Hepatocyte (in vitro differentiated cells): ENCODE data around the gene PTPRN2. TPM values are rescaled to one million over a fixed set of nuclear protein-coding genes. Genes with fewer than 3 reads are reported as not detected.

Experiments used
- DNase-seq: peaks from one replicate; pipeline ENCODE4 v3.0.0-alpha.2; 2016; ENCODE audit warnings: low spot score
- H2AFZ ChIP-seq: fragments of 200-600 bp; sonication (generic); 2 replicates; pipeline ENCODE4 v1.6.0; 2016; ENCODE audit warnings: antibody characterized with exemption, mild to moderate bottlenecking
- H3K27ac ChIP-seq: fragments of 200-600 bp; sonication (generic); 2 replicates; pipeline ENCODE4 v1.5.1; 2016; ENCODE audit warnings: mild to moderate bottlenecking
- H3K27me3 ChIP-seq: fragments of 200-600 bp; sonication (generic); 2 replicates; pipeline ENCODE4 v1.6.1; 2016
- H3K36me3 ChIP-seq: fragments of 200-600 bp; sonication (generic); replicated peaks from 2 replicates; pipeline ENCODE4 v1.5.1; 2016; ENCODE audit warnings: low read depth; ENCODE audit not compliant: insufficient read depth
- H3K4me1 ChIP-seq: fragments of 200-600 bp; sonication (generic); 2 replicates; pipeline ENCODE4 v1.5.1; 2016; ENCODE audit warnings: mild to moderate bottlenecking, moderate library complexity; ENCODE audit not compliant: insufficient read depth
- H3K4me2 ChIP-seq: fragments of 200-600 bp; sonication (generic); 2 replicates; pipeline ENCODE4 v1.6.0; 2016
- H3K4me3 ChIP-seq: fragments of 200-600 bp; sonication (generic); 2 replicates; pipeline ENCODE4 v1.5.1; 2016; ENCODE audit warnings: mild to moderate bottlenecking
- H3K79me2 ChIP-seq: fragments of 200-600 bp; sonication (generic); 2 replicates; pipeline ENCODE4 v1.6.0; 2017; ENCODE audit warnings: mild to moderate bottlenecking
- H3K9me2 ChIP-seq: fragments of 200-600 bp; sonication (generic); replicated peaks from 2 replicates; pipeline ENCODE4 v1.6.0; 2017; ENCODE audit warnings: mild to moderate bottlenecking; ENCODE audit not compliant: insufficient read depth
- H3K9me3 ChIP-seq: fragments of 200-600 bp; sonication (generic); 2 replicates; pipeline ENCODE4 v1.5.1; 2016; ENCODE audit warnings: low read depth, mild to moderate bottlenecking
- H4K20me1 ChIP-seq: fragments of 200-600 bp; sonication (generic); 2 replicates; pipeline ENCODE4 v1.6.0; 2016; ENCODE audit warnings: mild to moderate bottlenecking; ENCODE audit not compliant: insufficient read depth, poor library complexity, severe bottlenecking
- CTCF ChIP-seq: fragments of 200-600 bp; sonication (generic); IDR thresholded peaks from 2 replicates; pipeline ENCODE4 v1.5.1; 2016; ENCODE audit warnings: antibody characterized with exemption, mild to moderate bottlenecking; ENCODE audit not compliant: poor library complexity
- EZH2 ChIP-seq: fragments of 200-600 bp; sonication (generic); IDR thresholded peaks from 2 replicates; pipeline ENCODE4 v1.6.1; 2016; ENCODE audit warnings: antibody characterized with exemption, mild to moderate bottlenecking, borderline replicate concordance
- EZH2phosphoT487 ChIP-seq: fragments of 200-600 bp; sonication (generic); IDR thresholded peaks from one replicate; pipeline ENCODE4 v1.6.1; 2018; ENCODE audit warnings: antibody characterized with exemption, mild to moderate bottlenecking, low read depth, moderate library complexity; ENCODE audit not compliant: unreplicated experiment, severe bottlenecking
- WGBS: methylation state at CpG from one replicate; pipeline ENCODE4 v1.1.6; 2016; ENCODE audit warnings: low lambda C conversion rate; ENCODE audit errors: missing lambda C conversion rate; 5-methylcytosine and 5-hydroxymethylcytosine counted together
- polyA plus RNA-seq: library from polyadenylated mRNA; unstranded; fragments of >200 nt; fragmentation: Nextera tagmentation; extraction: Ambion mirVana; gene quantifications from 2 replicates; pipeline ENCODE4 v1.2.1, GENCODE V29; 2016
- total RNA-seq: library from RNA; depleted of rRNA; stranded (reverse); fragments of >200 nt; gene quantifications from 2 replicates; pipeline ENCODE4 v1.2.3, GENCODE V29; 2014

Gene PTPRN2
- total and polyA plus RNA-seq, 2 experiments from 2014 or later: 2.1 to 3.3 TPM

GRCh38 chr7:157962458-157963306, 624.9 kb downstream of the PTPRN2 start:
- H3K79me2 ChIP-seq: no peaks in the 10 kb centered on the region
- H2AFZ ChIP-seq: no peak overlapping the region
- H3K9me3 ChIP-seq: no peaks in the 10 kb centered on the region
- WGBS: 83% methylated on average over 15 of the region's 15 CpGs
- no peak for DNase-seq
- no peaks in the 10 kb centered on the region for H4K20me1 ChIP-seq
- no peak overlapping the region for H3K27ac ChIP-seq
- H3K9me2 ChIP-seq: no peaks in the 10 kb centered on the region
- no peaks in the 10 kb centered on the region for H3K4me1 ChIP-seq
- H3K27me3 ChIP-seq: peaks cover 27% of the 10 kb centered on the region
- no peak overlapping the region for H3K4me3 ChIP-seq
- H3K4me2 ChIP-seq: no peak overlapping the region
- no peaks in the 10 kb centered on the region for H3K36me3 ChIP-seq
- no peak for TF ChIP-seq CTCF
- no peak for TF ChIP-seq EZH2phosphoT487
- no peak for TF ChIP-seq EZH2

- H3K36me3 ChIP-seq: no peaks in the 10 kb centered on the region
- no peaks in the 10 kb centered on the region for H3K79me2 ChIP-seq
- peak overlapping the region; percentile 41 for H3K4me2 ChIP-seq
- peaks cover 27% of the 10 kb centered on the region for H3K27me3 ChIP-seq
- no peak overlapping the region for H3K27ac ChIP-seq
- H3K9me2 ChIP-seq: no peaks in the 10 kb centered on the region
- no peaks in the 10 kb centered on the region for H4K20me1 ChIP-seq
- H3K9me3 ChIP-seq: no peaks in the 10 kb centered on the region
- no peak for DNase-seq
- TF ChIP-seq EZH2: no peak
- no peak for TF ChIP-seq EZH2phosphoT487
- no peaks in the 10 kb centered on the region for H3K4me1 ChIP-seq
- 33% methylated on average over 29 of the region's 29 CpGs for WGBS
- H3K4me3 ChIP-seq: no peak overlapping the region
- H2AFZ ChIP-seq: no peak overlapping the region
Measured at GRCh38 chr7:157961731-157962457, 625.7 kb downstream of the PTPRN2 start.

- Histone ChIP-seq H3K4me2 (no peak overlapping the region), H3K9me2 (no peaks in the 10 kb centered on the region), H3K79me2 (no peaks in the 10 kb centered on the region), H3K4me1 (no peaks in the 10 kb centered on the region), H2AFZ (no peak overlapping the region), H3K27ac (no peak overlapping the region), H3K36me3 (no peaks in the 10 kb centered on the region), H3K4me3 (no peak overlapping the region), H3K9me3 (no peaks in the 10 kb centered on the region), H3K27me3 (no peaks in the 10 kb centered on the region), H4K20me1 (no peaks in the 10 kb centered on the region)
- WGBS: 60% methylated on average over 13 of the region's 13 CpGs
- TF ChIP-seq EZH2 (no peak), EZH2phosphoT487 (no peak), CTCF (no peak)
- DNase-seq: no peak
Measured at GRCh38 chr7:157955348-157955999, 632.1 kb downstream of the PTPRN2 start.
